HEK293 (cell line): ENCODE measurements around the gene PPP1R14B.
A peak's percentile ranks its signal among the peaks of the same experiment; 100 is the strongest.
"Not testable (repeated sequence)": the region's sequence is repeated elsewhere in the genome, so short reads cannot be mapped to it uniquely, and the experiment has no call there.

Experiments used
- CTCF ChIA-PET: fragments of 350-600 bp; formaldehyde crosslinking; extraction: SDS; loops from one replicate; lab custom pipeline; 2021; ENCODE audit warnings: antibody characterized with exemption; lab: Yijun Ruan, JAX
- POLR2A ChIA-PET: fragments of 300-600 bp; formaldehyde crosslinking; extraction: SDS; loops from one replicate; lab custom pipeline; 2020; ENCODE audit warnings: antibody characterized with exemption, inconsistent platforms; lab: Yijun Ruan, JAX
- H3K27ac ChIP-seq: fragments of 200-500 bp; sonication (Bioruptor generic); 2 replicates; pipeline ENCODE4 v1.5.1; 2014; ENCODE audit warnings: low read depth, low read length, control low read depth, inconsistent platforms; ENCODE audit errors: extremely low read depth
- H3K36me3 ChIP-seq, 2 experiments: fragments of 200-500 bp in 1 of 2; sonication (Bioruptor generic) in 1 of 2; 1 replicate in 1 of 2; 2 replicates in 1 of 2; pipeline ENCODE4 v1.5.1; 2014 to 2017; ENCODE audit warnings: inconsistent platforms in 2 of 2, low read length in 2 of 2; ENCODE audit not compliant: control insufficient read depth in 2 of 2, insufficient read depth in 1 of 2
- H3K4me1 ChIP-seq: fragments of 200-500 bp; sonication (Bioruptor generic); 2 replicates; pipeline ENCODE4 v1.5.1; 2014; ENCODE audit warnings: mild to moderate bottlenecking, low read length, inconsistent platforms; ENCODE audit not compliant: control insufficient read depth, insufficient read depth
- H3K4me3 ChIP-seq: 2 replicates; pipeline ENCODE4 v1.5.1; 2011; ENCODE audit warnings: low read depth, mild to moderate bottlenecking, control low read depth, low read length, moderate library complexity
- H3K9me3 ChIP-seq: fragments of 200-500 bp; sonication (Bioruptor generic); 2 replicates; pipeline ENCODE4 v1.5.1; 2014; ENCODE audit warnings: low read depth, low read length, inconsistent platforms; ENCODE audit not compliant: control insufficient read depth, insufficient read depth
- BCL11A ChIP-seq: fragments of 450-650 bp; formaldehyde crosslinking; IDR thresholded peaks from 2 replicates; pipeline ENCODE4 v1.5.1; 2016; ENCODE audit warnings: low read depth, missing biosample characterization, missing genetic modification characterization
- BCL11B ChIP-seq: fragments of 450-650 bp; formaldehyde crosslinking; IDR thresholded peaks from 2 replicates; pipeline ENCODE4 v1.5.1; 2016; ENCODE audit warnings: low read depth, missing biosample characterization, missing genetic modification characterization
- GFI1B ChIP-seq: fragments of 450-650 bp; formaldehyde crosslinking; IDR thresholded peaks from 2 replicates; pipeline ENCODE4 v1.5.1; 2016; ENCODE audit warnings: missing biosample characterization, missing genetic modification characterization
- GLIS1 ChIP-seq: fragments of 450-650 bp; formaldehyde crosslinking; IDR thresholded peaks from 2 replicates; pipeline ENCODE4 v1.5.1; 2016; ENCODE audit warnings: missing biosample characterization, missing genetic modification characterization
- GLIS2 ChIP-seq: fragments of 450-650 bp; formaldehyde crosslinking; IDR thresholded peaks from 2 replicates; pipeline ENCODE4 v1.5.1; 2016; ENCODE audit warnings: missing biosample characterization, missing genetic modification characterization
- KLF8 ChIP-seq: fragments of 450-650 bp; formaldehyde crosslinking; IDR thresholded peaks from 2 replicates; pipeline ENCODE4 v1.5.1; 2016; ENCODE audit warnings: missing biosample characterization, missing genetic modification characterization
- PRDM1 ChIP-seq: fragments of 450-650 bp; formaldehyde crosslinking; IDR thresholded peaks from 2 replicates; pipeline ENCODE4; 2016; ENCODE audit warnings: missing biosample characterization, missing genetic modification characterization
- SP7 ChIP-seq: fragments of 450-650 bp; formaldehyde crosslinking; IDR thresholded peaks from 2 replicates; pipeline ENCODE4 v1.5.1; 2016; ENCODE audit warnings: missing biosample characterization, missing genetic modification characterization
- ZBTB20 ChIP-seq: fragments of 450-650 bp; formaldehyde crosslinking; IDR thresholded peaks from 2 replicates; pipeline ENCODE4 v1.5.1; 2016; ENCODE audit warnings: missing biosample characterization, missing genetic modification characterization
- ZBTB26 ChIP-seq: fragments of 450-650 bp; formaldehyde crosslinking; optimal IDR thresholded peaks from 2 replicates; pipeline ENCODE3; 2016; ENCODE audit warnings: missing biosample characterization, mild to moderate bottlenecking, missing genetic modification characterization
- ZBTB44 ChIP-seq: fragments of 450-650 bp; IDR thresholded peaks from 2 replicates; pipeline ENCODE4 v1.5.1; 2018; ENCODE audit warnings: missing biosample characterization, mild to moderate bottlenecking, missing genetic modification characterization
- ZEB2 ChIP-seq: fragments of 450-650 bp; formaldehyde crosslinking; IDR thresholded peaks from 2 replicates; pipeline ENCODE4 v1.5.1; 2016; ENCODE audit warnings: missing biosample characterization, missing genetic modification characterization
- ZFHX2 ChIP-seq: fragments of 450-650 bp; formaldehyde crosslinking; conservative IDR thresholded peaks from 2 replicates; pipeline ENCODE4 v1.5.1; 2016; ENCODE audit warnings: missing biosample characterization, missing genetic modification characterization
- ZNF10 ChIP-seq: fragments of 450-650 bp; formaldehyde crosslinking; IDR thresholded peaks from 2 replicates; pipeline ENCODE4 v1.5.1; 2017; ENCODE audit warnings: missing biosample characterization, missing genetic modification characterization
- ZNF221 ChIP-seq: fragments of 450-650 bp; formaldehyde crosslinking; IDR thresholded peaks from 2 replicates; pipeline ENCODE4 v1.5.1; 2017; ENCODE audit warnings: missing biosample characterization, missing genetic modification characterization, borderline replicate concordance
- ZNF239 ChIP-seq: fragments of 450-650 bp; formaldehyde crosslinking; IDR thresholded peaks from 2 replicates; pipeline ENCODE4 v1.5.1; 2016; ENCODE audit warnings: missing biosample characterization, missing genetic modification characterization
- ZNF24 ChIP-seq: fragments of 450-650 bp; formaldehyde crosslinking; IDR thresholded peaks from 2 replicates; pipeline ENCODE4 v1.5.1; 2016; ENCODE audit warnings: missing biosample characterization, missing genetic modification characterization
- ZNF266 ChIP-seq: fragments of 450-650 bp; formaldehyde crosslinking; IDR thresholded peaks from 2 replicates; pipeline ENCODE4 v1.5.1; 2016; ENCODE audit warnings: missing biosample characterization, missing genetic modification characterization, low read depth
- ZNF274 ChIP-seq, 2 experiments: fragments of 200-500 bp in 1 of 2; fragments of 450-650 bp in 1 of 2; sonication (Bioruptor generic) in 1 of 2; formaldehyde crosslinking in 1 of 2; IDR thresholded peaks; 2 replicates each; pipeline versions ENCODE4 v1.5.1 to v1.6.1; 2014 to 2016; ENCODE audit warnings: borderline replicate concordance in 1 of 2, inconsistent platforms in 1 of 2, low read length in 1 of 2, missing biosample characterization in 1 of 2, missing genetic modification characterization in 1 of 2
- ZNF341 ChIP-seq: fragments of 450-650 bp; formaldehyde crosslinking; IDR thresholded peaks from 2 replicates; pipeline ENCODE4; 2016; ENCODE audit warnings: low read depth, missing biosample characterization, missing genetic modification characterization
- ZNF529 ChIP-seq: fragments of 450-650 bp; formaldehyde crosslinking; IDR thresholded peaks from 2 replicates; pipeline ENCODE4 v1.5.1; 2017; ENCODE audit warnings: missing genetic modification characterization, missing biosample characterization; ENCODE audit not compliant: insufficient replicate concordance
- ZNF629 ChIP-seq: fragments of 450-650 bp; formaldehyde crosslinking; IDR thresholded peaks from 2 replicates; pipeline ENCODE4 v1.5.1; 2017; ENCODE audit warnings: missing biosample characterization, missing genetic modification characterization
- ZNF670 ChIP-seq: fragments of 450-650 bp; formaldehyde crosslinking; IDR thresholded peaks from 2 replicates; pipeline ENCODE4 v1.5.1; 2016; ENCODE audit warnings: missing biosample characterization, missing genetic modification characterization, low read depth
- ZNF677 ChIP-seq: fragments of 450-650 bp; IDR thresholded peaks from 2 replicates; pipeline ENCODE4 v1.5.0; 2018; ENCODE audit warnings: missing biosample characterization, mild to moderate bottlenecking, missing genetic modification characterization, moderate library complexity
- ZNF704 ChIP-seq: fragments of 450-650 bp; formaldehyde crosslinking; IDR thresholded peaks from 2 replicates; pipeline ENCODE4 v1.5.1; 2016; ENCODE audit warnings: missing biosample characterization, missing genetic modification characterization
- ZNF776 ChIP-seq: fragments of 450-650 bp; formaldehyde crosslinking; IDR thresholded peaks from 2 replicates; pipeline ENCODE4 v1.5.0; 2017; ENCODE audit warnings: missing biosample characterization, missing genetic modification characterization, borderline replicate concordance
- ZNF837 ChIP-seq: fragments of 450-650 bp; formaldehyde crosslinking; IDR thresholded peaks from 2 replicates; pipeline ENCODE4 v1.5.1; 2016; ENCODE audit warnings: missing biosample characterization, missing genetic modification characterization

PPP1R14B gene

GRCh38 chr11:64247729-64248531 is 1.2 kb upstream of the PPP1R14B start (continued):
- TF ChIP-seq ZNF677 (tag by site-specific recombination) (no peak), BCL11B (tag by site-specific recombination) (0 out of 2 replicates have a peak, but pooled peaks have one; percentile 2), ZNF24 (no peak), ZNF10 (tag by site-specific recombination) (0 out of 2 replicates have a peak, but pooled peaks have one; percentile 5), ZNF670 (tag by site-specific recombination) (no peak), GFI1B (tag by site-specific recombination) (no peak), PRDM1 (tag by site-specific recombination) (no peak), GLIS1 (tag by site-specific recombination) (no peak), ZNF837 (tag by site-specific recombination) (no peak), ZBTB26 (tag by site-specific recombination) (peak; percentile 30), ZNF266 (tag by site-specific recombination) (no peak), ZNF221 (tag by site-specific recombination) (no peak), ZEB2 (tag by site-specific recombination) (peak; percentile 3; the same call in 1 of the 2 replicates), ZNF529 (no peak), ZNF629 (no peak), ZNF274 (IDR thresholded peaks at IDR 0.05; ENCODE audit: low read length) (no peak), ZNF274 (tag by site-specific recombination; IDR thresholded peaks at IDR 0.05; ENCODE audit: borderline replicate concordance) (no peak), KLF8 (tag by site-specific recombination) (0 out of 2 replicates have a peak, but pooled peaks have one; percentile 4)

GRCh38 chr11:64246621-64246870 is 197 bp downstream of the PPP1R14B start:
- not testable (repeated sequence) for H3K9me3 ChIP-seq, H3K4me1 ChIP-seq
- ChIA-PET CTCF (interaction anchor here (1.7 kb wide), 2 partner anchors 8 to 58 kb away, joined by 5 to 8 read pairs; no protein-coding TSS in a partner anchor), POLR2A (interaction anchor here (1.1 to 7.2 kb wide), 6 partner anchors 14 to 71 kb away, joined by 3 to 96 read pairs (median 8); partner anchors contain the start of genes NUDT22, PRDX5, TRMT112 and TRPT1)
- H3K4me3 ChIP-seq = peak overlapping the region; percentile 68
- peaks cover 0 to 20% of the 10 kb centered on the region in 2 experiments; a peak in 1 of 3 replicates for H3K36me3 ChIP-seq
- peak overlapping the region; percentile 66; the same call in 1 of the 2 replicates for H3K27ac ChIP-seq

- CTCF ChIA-PET = interaction anchor here (0.9 to 1.7 kb wide), 7 partner anchors 9 to 86 kb away, joined by 3 to 10 read pairs (median 4); no protein-coding TSS in a partner anchor
- H3K4me1 ChIP-seq = peaks cover 4% of the 10 kb centered on the region
- POLR2A ChIA-PET = interaction anchor here (0.6 to 7.2 kb wide), 10 partner anchors 10 to 72 kb away, joined by 3 to 96 read pairs (median 6); partner anchors contain the start of genes NUDT22, PRDX5, STIP1 and TRMT112
- peak overlapping the region; percentile 66; the same call in 1 of the 2 replicates for H3K27ac ChIP-seq
- peaks cover 0 to 20% of the 10 kb centered on the region in 2 experiments; a peak in 1 of 3 replicates for H3K36me3 ChIP-seq
- H3K4me3 ChIP-seq = peak overlapping the region; percentile 68
- no peaks in the 10 kb centered on the region for H3K9me3 ChIP-seq
- TF ChIP-seq ZEB2 (tag by site-specific recombination) (peak; percentile 69), ZNF341 (tag by site-specific recombination) (peak; percentile 80), ZNF629 (0 out of 2 replicates have a peak, but pooled peaks have one; percentile 36), ZFHX2 (tag by site-specific recombination) (peak; percentile 51), BCL11A (tag by site-specific recombination) (peak; percentile 57; the same call in 1 of the 2 replicates), GLIS2 (tag by site-specific recombination) (peak; percentile 86), ZNF239 (tag by site-specific recombination) (no peak), ZNF704 (no peak), SP7 (tag by site-specific recombination) (peak; percentile 67; the same call in 1 of the 2 replicates), ZBTB20 (tag by site-specific recombination) (no peak; the same call in 1 of the 2 replicates), ZNF776 (tag by site-specific recombination) (no peak), ZBTB44 (tag by site-specific recombination) (no peak)
Measured at GRCh38 chr11:64245797-64246620, 734 bp downstream of the PPP1R14B start.
